Stomach (tissue), 4 donors: Measurements from ENCODE around the gene DNAJC15.

Experiments
- CTCF ChIP-seq, 7 experiments: fragments of 450-650 bp in 4 of 7; fragments of 200-600 bp in 3 of 7; sonication (generic) in 3 of 7; IDR thresholded peaks; one replicate each; pipeline ENCODE4 v1.5.1; 2016 to 2019; ENCODE audit warnings: antibody characterized with exemption in 7 of 7, control low read depth in 2 of 7, mild to moderate bottlenecking in 1 of 7
- POLR2A ChIP-seq, 4 donors: fragments of 450-650 bp; IDR thresholded peaks; one replicate each; pipeline ENCODE4 v1.6.1; 2016; ENCODE audit warnings: antibody characterized with exemption in 4 of 4, control low read depth in 2 of 4, mild to moderate bottlenecking in 1 of 4, moderate library complexity in 1 of 4

- no peak for TF ChIP-seq CTCF (IDR thresholded peaks at IDR 0.05)
- TF ChIP-seq POLR2A (IDR thresholded peaks at IDR 0.05): no peak
Observed at GRCh38 chr13:43141685-43142084, 118.3 kb downstream of the DNAJC15 start.
